Transverse colon (tissue), 4 donors: ENCODE measurements around the gene HECTD2.

ENCODE experiments used
- CTCF ChIP-seq, 5 experiments: fragments of 200-600 bp in 3 of 5; fragments of 450-650 bp in 2 of 5; sonication (generic) in 3 of 5; IDR thresholded peaks; 1 replicate in 2 of 5; 2 replicates in 3 of 5; pipeline ENCODE4 v1.5.1; 2016 to 2017; ENCODE audit warnings: antibody characterized with exemption in 5 of 5, inconsistent platforms in 3 of 5, mild to moderate bottlenecking in 2 of 5, moderate library complexity in 1 of 5
- POLR2A ChIP-seq: fragments of 450-650 bp; IDR thresholded peaks from one replicate; pipeline ENCODE4 v1.6.1; 2016; ENCODE audit warnings: antibody characterized with exemption, mild to moderate bottlenecking, moderate library complexity
- POLR2AphosphoS5 ChIP-seq, 3 donors: sonication (generic); formaldehyde crosslinking; IDR thresholded peaks; one replicate each; pipeline ENCODE4 v1.6.1; 2016; ENCODE audit warnings: antibody characterized with exemption in 3 of 3

GRCh38 chr10:91520661-91521060 is 110.5 kb downstream of the HECTD2 start:
- TF ChIP-seq CTCF (IDR thresholded peaks at IDR 0.05), result no peak
- no peak for TF ChIP-seq POLR2AphosphoS5 (IDR thresholded peaks at IDR 0.05)
- no peak for TF ChIP-seq POLR2A
